MCF 10A (cell line): ENCODE measurements around the gene DNASE1. TPM values are rescaled to one million over a fixed set of nuclear protein-coding genes. Genes with fewer than 3 reads are reported as not detected.

Source experiments
- BruUV-seq: library from RNA; stranded (reverse); fragments of 400-500 nt; replicated peaks from 2 replicates; lab custom pipeline; 2021; lab: Mats Ljungman, UMichigan
- CTCF ChIA-PET: fragments of 300-600 bp; sonication (Branson Sonifier 250); formaldehyde crosslinking; extraction: SDS; loops from one replicate; lab custom pipeline; 2021; ENCODE audit warnings: antibody characterized with exemption, inconsistent platforms; lab: Yijun Ruan, JAX
- POLR2A ChIA-PET: fragments of 300-600, 350-650 bp; sonication (Branson Sonifier 250); formaldehyde crosslinking; extraction: SDS; loops from one replicate; lab custom pipeline; 2020; ENCODE audit warnings: antibody characterized with exemption, inconsistent platforms; lab: Yijun Ruan, JAX
- DNase-seq: peaks from one replicate; pipeline ENCODE4 v3.0.0-alpha.2; 2018; ENCODE audit not compliant: unreplicated experiment
- H3K27ac Mint-ChIP-seq: one replicate; pipeline ENCODE4 v1.8.0; 2022; ENCODE audit warnings: mild to moderate bottlenecking, low read depth, mixed read lengths; ENCODE audit not compliant: unreplicated experiment
- H3K27me3 Mint-ChIP-seq: one replicate; pipeline ENCODE4 v1.8.0; 2022; ENCODE audit warnings: mixed read lengths; ENCODE audit not compliant: insufficient read depth, unreplicated experiment
- H3K36me3 Mint-ChIP-seq: one replicate; pipeline ENCODE4 v1.8.0; 2022; ENCODE audit warnings: mild to moderate bottlenecking, moderate library complexity, mixed read lengths; ENCODE audit not compliant: insufficient read depth, unreplicated experiment
- H3K4me1 Mint-ChIP-seq: one replicate; pipeline ENCODE4 v1.8.0; 2022; ENCODE audit warnings: mixed read lengths; ENCODE audit not compliant: insufficient read depth, unreplicated experiment
- H3K4me3 Mint-ChIP-seq: one replicate; pipeline ENCODE4 v1.8.0; 2022; ENCODE audit warnings: mild to moderate bottlenecking, moderate library complexity, mixed read lengths; ENCODE audit not compliant: unreplicated experiment
- H3K9me3 Mint-ChIP-seq: one replicate; pipeline ENCODE4 v1.8.0; 2022; ENCODE audit warnings: mixed read lengths; ENCODE audit not compliant: unreplicated experiment
- CTCF ChIP-seq: fragments of 200-600 bp; IDR thresholded peaks from one replicate; pipeline ENCODE4 v1.8.0; 2022; ENCODE audit warnings: antibody characterized with exemption, mild to moderate bottlenecking; ENCODE audit not compliant: unreplicated experiment
- intact Hi-C: fragments of 100-400 bp; cut with micrococcal nuclease; formaldehyde crosslinking; loops from 2 replicates; pipeline ENCODE4 v1.14.1; 2022
- total RNA-seq: library from RNA; stranded (reverse); gene quantifications from 2 replicates; pipeline ENCODE4 v1.2.3, GENCODE V29; 2022

The DNASE1 gene
- total RNA-seq, 1 experiment from 2014 or later: 11.4 TPM

- ChIA-PET POLR2A (interaction anchor here (0.6 to 3.1 kb wide), 3 partner anchors 9 to 16 kb away, joined by 3 to 13 read pairs (median 4); partner anchors contain the start of gene TRAP1), CTCF (interaction anchor here (0.6 to 1.4 kb wide), 3 partner anchors 11 to 254 kb away, joined by 3 to 7 read pairs (median 3); no protein-coding TSS in a partner anchor)
- Mint-ChIP-seq H3K36me3 (peaks cover 43% of the 10 kb centered on the region), H3K27ac (no peak overlapping the region), H3K4me3 (no peak overlapping the region), H3K9me3 (no peaks in the 10 kb centered on the region), H3K4me1 (no peaks in the 10 kb centered on the region), H3K27me3 (no peaks in the 10 kb centered on the region)
- DNase-seq: no peak
- TF ChIP-seq CTCF: no peak
- intact Hi-C loops: no loop called here
- BruUV-seq: no TSS peak
Measured at GRCh38 chr16:3701531-3701930, 47.0 kb downstream of the DNASE1 start.

- CTCF ChIA-PET: interaction anchor here (0.6 to 1.4 kb wide), 4 partner anchors 12 to 338 kb away, joined by 3 to 8 read pairs (median 5); no protein-coding TSS in a partner anchor
- POLR2A ChIA-PET: interaction anchor here (0.6 kb wide), 1 partner anchor 482 kb away, joined by 3 read pairs; no protein-coding TSS in a partner anchor
- H3K4me1 Mint-ChIP-seq: no peaks in the 10 kb centered on the region
Measured at GRCh38 chr16:3702082-3702481, 47.6 kb downstream of the DNASE1 start.

GRCh38 chr16:3706253-3707012 lies 51.9 kb downstream of the DNASE1 start:
- no peak for DNase-seq
- Mint-ChIP-seq H3K27me3 (no peaks in the 10 kb centered on the region), H3K36me3 (peaks cover 58% of the 10 kb centered on the region), H3K9me3 (no peaks in the 10 kb centered on the region), H3K27ac (no peak overlapping the region), H3K4me1 (no peaks in the 10 kb centered on the region), H3K4me3 (no peak overlapping the region)
- no TSS peak for BruUV-seq
- intact Hi-C loops: no loop called here
- POLR2A ChIA-PET: no interaction called here
- TF ChIP-seq CTCF: no peak
- CTCF ChIA-PET: interaction anchor here (0.6 kb wide), 1 partner anchor 15 kb away, joined by 3 read pairs; no protein-coding TSS in a partner anchor

More at GRCh38 chr16:3702082-3702481, 47.6 kb downstream of the DNASE1 start:
- TF ChIP-seq CTCF: no peak
- BruUV-seq: no TSS peak
- H3K36me3 Mint-ChIP-seq: peaks cover 40% of the 10 kb centered on the region
- H3K27me3 Mint-ChIP-seq: no peaks in the 10 kb centered on the region
- intact Hi-C loops: no loop called here
- no peak overlapping the region for H3K4me3 Mint-ChIP-seq
- no peaks in the 10 kb centered on the region for H3K9me3 Mint-ChIP-seq
- H3K27ac Mint-ChIP-seq: peak overlapping the region; percentile 23
- DNase-seq: no peak

Other genes with a start within 250 kb of the DNASE1 start
- gene ZNF597, start 211.2 kb upstream of the DNASE1 start, total RNA-seq: 2.3 and 2.5 TPM in 2 replicates
- gene NAA60, start 211.0 kb upstream of the DNASE1 start, total RNA-seq: 38.6 and 40.8 TPM in 2 replicates
- gene C16orf90, start 159.2 kb upstream of the DNASE1 start, total RNA-seq: not detected in 2 replicates
- gene CLUAP1, start 153.7 kb upstream of the DNASE1 start, total RNA-seq: 29.5 and 33.1 TPM in 2 replicates
- gene NLRC3, start 77.3 kb upstream of the DNASE1 start, total RNA-seq: not detected in 2 replicates
- 5.9 and 6.7 TPM in 2 replicates for gene SLX4, start 43.1 kb upstream of the DNASE1 start, total RNA-seq
- gene TRAP1, start 62.8 kb downstream of the DNASE1 start, total RNA-seq: 145 and 274 TPM in 2 replicates
- 73.7 and 74.0 TPM in 2 replicates for gene CREBBP, start 226.0 kb downstream of the DNASE1 start, total RNA-seq